Cardiac fibroblast (primary cell): Measurements from ENCODE around the gene MYH10.

Experiments used
- DNase-seq, 2 donors: peaks; one replicate each; pipeline versions ENCODE4 v3.0.0 to v3.0.0-alpha.2; 2010; ENCODE audit warnings: low read depth in 2 of 2
- H3K4me3 ChIP-seq, 2 donors: replicated peaks in 1 of 2; 1 replicate in 1 of 2; 2 replicates in 1 of 2; pipeline ENCODE4 v1.5.1; 2011; ENCODE audit warnings: low read depth in 2 of 2, low read length in 2 of 2, mild to moderate bottlenecking in 2 of 2, moderate library complexity in 1 of 2
- CTCF ChIP-seq: IDR thresholded peaks from one replicate; pipeline ENCODE4 v1.5.1; 2011; ENCODE audit warnings: low read depth, mild to moderate bottlenecking, low read length, inconsistent platforms

The MYH10 gene

DNA sequence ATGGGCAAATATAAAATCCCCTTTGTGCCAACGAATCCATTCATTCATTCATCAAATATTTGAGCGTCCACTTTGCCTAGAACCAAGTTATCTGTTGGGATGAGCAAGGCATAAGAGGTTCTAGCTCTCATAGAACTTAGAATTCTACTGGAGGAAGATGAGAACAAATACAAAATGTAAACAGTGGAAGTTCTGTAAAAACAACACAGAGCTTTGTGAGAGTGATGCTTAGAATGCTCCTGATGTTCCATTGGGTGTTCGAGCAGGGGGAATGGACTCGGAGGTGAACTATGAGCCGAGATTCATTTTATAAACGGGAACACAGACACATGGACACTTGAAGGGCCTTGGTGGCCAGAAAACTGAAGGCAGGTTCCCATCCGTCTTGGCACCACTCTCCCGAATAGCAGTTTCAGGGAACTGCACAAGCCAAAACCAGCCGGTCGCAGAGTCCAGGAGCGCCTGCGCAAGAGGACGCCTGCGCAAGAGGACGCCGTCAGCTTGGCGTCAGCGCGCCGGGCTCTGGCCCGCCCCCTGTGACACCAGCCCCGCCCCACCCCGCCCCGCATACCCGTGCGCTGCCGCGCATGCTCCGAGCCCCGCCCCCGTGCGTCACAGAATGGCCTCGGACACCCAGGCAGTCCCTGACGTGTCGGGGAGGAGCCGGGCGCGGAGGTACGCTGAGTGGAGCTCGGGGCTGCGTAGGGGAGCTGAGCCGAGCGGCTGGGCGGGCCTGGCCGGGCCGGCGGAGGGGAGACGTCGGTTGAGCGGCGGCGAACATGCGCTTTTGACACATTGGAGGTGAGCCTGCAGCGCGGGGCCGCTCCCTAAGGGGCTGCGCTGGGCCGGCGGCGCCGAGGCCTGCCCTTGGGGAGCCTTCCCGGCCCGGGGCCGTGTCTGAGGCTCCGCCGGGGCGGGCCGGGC is 195.0 kb downstream of the MYH10 start, which contains the start of gene NDEL1:
Gene NDEL1, plus strand, starts transcription at position 640 of the 924 bp plus-strand sequence. CDS start 8,388 bp downstream, outside the sequence.
- no peak for TF ChIP-seq CTCF
- DNase-seq, result peak; percentile 97 to 99
- peak within 1 kb of the TSS; percentile 87 to 92 for H3K4me3 ChIP-seq

DNA sequence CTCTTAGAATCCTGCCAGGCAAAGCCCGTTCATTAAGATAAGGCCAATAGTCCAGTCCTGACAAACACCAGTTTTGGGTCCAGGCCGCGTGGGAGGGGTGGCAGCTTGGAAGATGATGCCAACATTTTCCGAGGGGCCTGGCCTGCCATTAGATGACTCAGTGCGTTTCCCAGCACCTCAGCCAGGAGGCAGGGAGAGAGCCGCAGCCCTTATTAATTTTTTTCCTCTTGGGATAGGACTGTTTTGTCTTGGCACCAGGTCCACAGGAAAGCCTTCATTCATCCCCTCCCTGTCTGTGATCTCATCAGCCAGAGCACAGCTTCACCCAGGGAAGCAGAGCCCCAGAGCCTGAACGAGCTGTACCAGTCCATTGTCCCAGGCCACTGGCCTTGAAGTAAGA is 199.6 kb downstream of the MYH10 start:
- no peak for TF ChIP-seq CTCF
- H3K4me3 ChIP-seq, result no peak overlapping the region
- DNase-seq, result peak; percentile 57 to 95

DNA sequence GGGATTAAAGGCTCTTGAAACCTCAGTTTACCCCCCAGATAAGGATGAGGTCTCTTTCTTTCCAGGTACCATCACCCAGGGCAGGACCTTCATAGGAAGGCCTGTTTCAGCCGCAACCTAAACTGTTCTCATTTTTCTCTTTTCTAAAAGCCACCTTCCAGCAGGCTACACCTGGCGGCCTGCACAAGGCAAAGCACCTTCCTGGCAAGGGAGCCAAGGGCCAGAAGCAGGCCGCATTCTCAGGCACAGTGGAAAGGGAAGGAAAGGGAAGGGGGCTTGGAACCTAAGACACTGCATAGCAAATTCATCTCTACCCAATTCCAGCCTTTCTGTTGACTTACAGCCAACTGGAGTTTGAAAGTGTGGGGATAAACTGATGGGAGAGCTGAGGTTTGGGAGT is 203.7 kb downstream of the MYH10 start:
- DNase-seq, result no peak
- no peak overlapping the region for H3K4me3 ChIP-seq
- no peak for TF ChIP-seq CTCF

- TF ChIP-seq CTCF, result no peak
- DNase-seq, result no peak
Measured at GRCh38 chr17:8426094-8426720, 204.3 kb downstream of the MYH10 start.

More at GRCh38 chr17:8426094-8426720, 204.3 kb downstream of the MYH10 start:
- H3K4me3 ChIP-seq, result no peak overlapping the region
